K562 (cell line): ENCODE results near the gene CHML. TPM values are rescaled to one million over a fixed set of nuclear protein-coding genes. Genes with fewer than 3 reads are reported as not detected.

ENCODE experiments used
- CCNT2 ChIP-seq: IDR thresholded peaks from 2 replicates; pipeline ENCODE4 v1.6.1; 2011; ENCODE audit warnings: borderline replicate concordance, low read depth, mild to moderate bottlenecking, moderate library complexity, mixed read lengths, low read length; ENCODE audit not compliant: insufficient read length; ENCODE audit errors: extremely low read depth
- NCOR1 ChIP-seq: fragments of 450-650 bp; IDR thresholded peaks from 2 replicates; pipeline ENCODE4 v1.6.1; 2016; ENCODE audit warnings: mild to moderate bottlenecking, moderate library complexity
- TAL1 ChIP-seq: fragments of 450-650 bp; IDR thresholded peaks from 2 replicates; pipeline ENCODE4 v1.6.1; 2016; ENCODE audit warnings: mild to moderate bottlenecking
- polyA plus RNA-seq, 8 experiments: library from polyadenylated mRNA; depleted of rRNA in 4 of 8; stranded (reverse) in 5 of 8; unstranded in 3 of 8; fragments of >200 nt; fragmentation: Nextera tagmentation in 2 of 8; fragmentation: Illumina TruSeq in 1 of 8; extraction: Ambion mirVana in 2 of 8; extraction: Trizol in 1 of 8; gene quantifications; 2 replicates each; pipeline versions ENCODE4 v1.2.1 to v1.2.3, GENCODE V29; 2011 to 2014; ENCODE audit warnings: inconsistent platforms in 1 of 8, missing spikeins in 1 of 8
- total RNA-seq, 7 experiments: library from RNA; depleted of rRNA in 6 of 7; stranded (reverse); fragments of >200 nt in 6 of 7; fragmentation: Illumina TruSeq in 2 of 7; extraction: Trizol in 2 of 7; gene quantifications; 2 replicates each; pipeline versions ENCODE4 v1.2.1 to v1.2.3, GENCODE V29; 2011 to 2021; ENCODE audit warnings: low replicate concordance in 1 of 7
- TF ChIP-seq, protein P1 (sequence below), 2 experiments: fragments of 450-650 bp in 1 of 2; sonication (generic) in 1 of 2; formaldehyde crosslinking in 1 of 2; IDR thresholded peaks; 2 replicates each; pipeline versions ENCODE4 v1.7.1 to v1.9.0; 2016 to 2022; ENCODE audit warnings: inconsistent platforms in 1 of 2, mild to moderate bottlenecking in 1 of 2, missing genetic modification reagents in 1 of 2
- TF ChIP-seq, protein P2 (sequence below): fragments of 150-350 bp; IDR thresholded peaks from 2 replicates; pipeline ENCODE4 v1.6.1; 2014; ENCODE audit warnings: low read depth, mild to moderate bottlenecking, low read length, borderline replicate concordance
- TF ChIP-seq, protein P3 (sequence below): fragments of 250-450 bp; sonication (Bioruptor Pico); IDR thresholded peaks from 2 replicates; pipeline ENCODE4 v1.4.0; 2020

Gene CHML
- total and polyA plus RNA-seq, 9 of the 15 experiments (the other 6 are each of a cell fraction or from before 2014, with no cell fraction given): 13.0 to 88.3 (median 62.8) TPM

DNA sequence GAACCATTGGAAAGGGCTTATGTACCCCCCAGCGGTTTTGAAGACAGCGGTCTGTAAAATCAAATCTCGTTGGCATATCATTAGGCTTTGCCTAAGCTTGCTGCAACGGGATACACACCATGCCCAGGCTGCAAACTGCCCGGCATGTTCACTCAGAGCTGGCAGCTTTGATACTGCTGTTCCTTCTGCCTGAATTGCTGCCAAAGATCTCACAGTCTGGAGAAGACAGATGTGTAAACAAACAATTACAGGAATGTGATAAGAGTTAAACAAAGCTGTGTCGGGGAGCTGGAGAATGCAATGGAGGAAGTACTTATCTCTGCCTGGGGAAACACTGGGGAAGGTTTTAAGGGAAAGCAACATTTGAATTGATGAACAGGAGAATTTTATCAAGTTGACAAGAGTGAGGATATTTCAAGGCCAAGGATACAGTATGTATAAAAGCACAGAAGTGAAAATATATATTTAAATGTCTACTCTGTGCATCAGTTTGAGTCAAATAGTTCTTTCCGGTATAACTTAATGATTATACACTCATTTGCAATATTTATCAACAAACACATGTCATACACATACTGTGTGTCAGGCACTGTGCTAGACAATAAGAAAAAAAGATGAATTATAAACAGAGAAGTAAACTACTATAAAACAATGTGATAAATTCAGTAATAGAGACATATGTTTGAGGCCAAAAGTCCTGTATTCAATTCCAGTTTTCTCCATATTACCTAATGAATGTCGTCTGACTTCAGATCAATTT is 29.9 kb downstream of the CHML start (continued):
- TF ChIP-seq, protein P1, sequence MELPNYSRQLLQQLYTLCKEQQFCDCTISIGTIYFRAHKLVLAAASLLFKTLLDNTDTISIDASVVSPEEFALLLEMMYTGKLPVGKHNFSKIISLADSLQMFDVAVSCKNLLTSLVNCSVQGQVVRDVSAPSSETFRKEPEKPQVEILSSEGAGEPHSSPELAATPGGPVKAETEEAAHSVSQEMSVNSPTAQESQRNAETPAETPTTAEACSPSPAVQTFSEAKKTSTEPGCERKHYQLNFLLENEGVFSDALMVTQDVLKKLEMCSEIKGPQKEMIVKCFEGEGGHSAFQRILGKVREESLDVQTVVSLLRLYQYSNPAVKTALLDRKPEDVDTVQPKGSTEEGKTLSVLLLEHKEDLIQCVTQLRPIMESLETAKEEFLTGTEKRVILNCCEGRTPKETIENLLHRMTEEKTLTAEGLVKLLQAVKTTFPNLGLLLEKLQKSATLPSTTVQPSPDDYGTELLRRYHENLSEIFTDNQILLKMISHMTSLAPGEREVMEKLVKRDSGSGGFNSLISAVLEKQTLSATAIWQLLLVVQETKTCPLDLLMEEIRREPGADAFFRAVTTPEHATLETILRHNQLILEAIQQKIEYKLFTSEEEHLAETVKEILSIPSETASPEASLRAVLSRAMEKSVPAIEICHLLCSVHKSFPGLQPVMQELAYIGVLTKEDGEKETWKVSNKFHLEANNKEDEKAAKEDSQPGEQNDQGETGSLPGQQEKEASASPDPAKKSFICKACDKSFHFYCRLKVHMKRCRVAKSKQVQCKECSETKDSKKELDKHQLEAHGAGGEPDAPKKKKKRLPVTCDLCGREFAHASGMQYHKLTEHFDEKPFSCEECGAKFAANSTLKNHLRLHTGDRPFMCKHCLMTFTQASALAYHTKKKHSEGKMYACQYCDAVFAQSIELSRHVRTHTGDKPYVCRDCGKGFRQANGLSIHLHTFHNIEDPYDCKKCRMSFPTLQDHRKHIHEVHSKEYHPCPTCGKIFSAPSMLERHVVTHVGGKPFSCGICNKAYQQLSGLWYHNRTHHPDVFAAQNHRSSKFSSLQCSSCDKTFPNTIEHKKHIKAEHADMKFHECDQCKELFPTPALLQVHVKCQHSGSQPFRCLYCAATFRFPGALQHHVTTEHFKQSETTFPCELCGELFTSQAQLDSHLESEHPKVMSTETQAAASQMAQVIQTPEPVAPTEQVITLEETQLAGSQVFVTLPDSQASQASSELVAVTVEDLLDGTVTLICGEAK (IDR thresholded peaks at IDR 0.05): peak; percentile 26; the same call in 1 of the 2 replicates
- TF ChIP-seq, protein P1 (CRISPR knock-in tag; IDR thresholded peaks at IDR 0.05): no peak
- TF ChIP-seq, protein P2, sequence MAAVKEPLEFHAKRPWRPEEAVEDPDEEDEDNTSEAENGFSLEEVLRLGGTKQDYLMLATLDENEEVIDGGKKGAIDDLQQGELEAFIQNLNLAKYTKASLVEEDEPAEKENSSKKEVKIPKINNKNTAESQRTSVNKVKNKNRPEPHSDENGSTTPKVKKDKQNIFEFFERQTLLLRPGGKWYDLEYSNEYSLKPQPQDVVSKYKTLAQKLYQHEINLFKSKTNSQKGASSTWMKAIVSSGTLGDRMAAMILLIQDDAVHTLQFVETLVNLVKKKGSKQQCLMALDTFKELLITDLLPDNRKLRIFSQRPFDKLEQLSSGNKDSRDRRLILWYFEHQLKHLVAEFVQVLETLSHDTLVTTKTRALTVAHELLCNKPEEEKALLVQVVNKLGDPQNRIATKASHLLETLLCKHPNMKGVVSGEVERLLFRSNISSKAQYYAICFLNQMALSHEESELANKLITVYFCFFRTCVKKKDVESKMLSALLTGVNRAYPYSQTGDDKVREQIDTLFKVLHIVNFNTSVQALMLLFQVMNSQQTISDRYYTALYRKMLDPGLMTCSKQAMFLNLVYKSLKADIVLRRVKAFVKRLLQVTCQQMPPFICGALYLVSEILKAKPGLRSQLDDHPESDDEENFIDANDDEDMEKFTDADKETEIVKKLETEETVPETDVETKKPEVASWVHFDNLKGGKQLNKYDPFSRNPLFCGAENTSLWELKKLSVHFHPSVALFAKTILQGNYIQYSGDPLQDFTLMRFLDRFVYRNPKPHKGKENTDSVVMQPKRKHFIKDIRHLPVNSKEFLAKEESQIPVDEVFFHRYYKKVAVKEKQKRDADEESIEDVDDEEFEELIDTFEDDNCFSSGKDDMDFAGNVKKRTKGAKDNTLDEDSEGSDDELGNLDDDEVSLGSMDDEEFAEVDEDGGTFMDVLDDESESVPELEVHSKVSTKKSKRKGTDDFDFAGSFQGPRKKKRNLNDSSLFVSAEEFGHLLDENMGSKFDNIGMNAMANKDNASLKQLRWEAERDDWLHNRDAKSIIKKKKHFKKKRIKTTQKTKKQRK: no peak
- peak; percentile 71 for TF ChIP-seq NCOR1
- peak; percentile 75 for TF ChIP-seq CCNT2
- TF ChIP-seq, protein P3, sequence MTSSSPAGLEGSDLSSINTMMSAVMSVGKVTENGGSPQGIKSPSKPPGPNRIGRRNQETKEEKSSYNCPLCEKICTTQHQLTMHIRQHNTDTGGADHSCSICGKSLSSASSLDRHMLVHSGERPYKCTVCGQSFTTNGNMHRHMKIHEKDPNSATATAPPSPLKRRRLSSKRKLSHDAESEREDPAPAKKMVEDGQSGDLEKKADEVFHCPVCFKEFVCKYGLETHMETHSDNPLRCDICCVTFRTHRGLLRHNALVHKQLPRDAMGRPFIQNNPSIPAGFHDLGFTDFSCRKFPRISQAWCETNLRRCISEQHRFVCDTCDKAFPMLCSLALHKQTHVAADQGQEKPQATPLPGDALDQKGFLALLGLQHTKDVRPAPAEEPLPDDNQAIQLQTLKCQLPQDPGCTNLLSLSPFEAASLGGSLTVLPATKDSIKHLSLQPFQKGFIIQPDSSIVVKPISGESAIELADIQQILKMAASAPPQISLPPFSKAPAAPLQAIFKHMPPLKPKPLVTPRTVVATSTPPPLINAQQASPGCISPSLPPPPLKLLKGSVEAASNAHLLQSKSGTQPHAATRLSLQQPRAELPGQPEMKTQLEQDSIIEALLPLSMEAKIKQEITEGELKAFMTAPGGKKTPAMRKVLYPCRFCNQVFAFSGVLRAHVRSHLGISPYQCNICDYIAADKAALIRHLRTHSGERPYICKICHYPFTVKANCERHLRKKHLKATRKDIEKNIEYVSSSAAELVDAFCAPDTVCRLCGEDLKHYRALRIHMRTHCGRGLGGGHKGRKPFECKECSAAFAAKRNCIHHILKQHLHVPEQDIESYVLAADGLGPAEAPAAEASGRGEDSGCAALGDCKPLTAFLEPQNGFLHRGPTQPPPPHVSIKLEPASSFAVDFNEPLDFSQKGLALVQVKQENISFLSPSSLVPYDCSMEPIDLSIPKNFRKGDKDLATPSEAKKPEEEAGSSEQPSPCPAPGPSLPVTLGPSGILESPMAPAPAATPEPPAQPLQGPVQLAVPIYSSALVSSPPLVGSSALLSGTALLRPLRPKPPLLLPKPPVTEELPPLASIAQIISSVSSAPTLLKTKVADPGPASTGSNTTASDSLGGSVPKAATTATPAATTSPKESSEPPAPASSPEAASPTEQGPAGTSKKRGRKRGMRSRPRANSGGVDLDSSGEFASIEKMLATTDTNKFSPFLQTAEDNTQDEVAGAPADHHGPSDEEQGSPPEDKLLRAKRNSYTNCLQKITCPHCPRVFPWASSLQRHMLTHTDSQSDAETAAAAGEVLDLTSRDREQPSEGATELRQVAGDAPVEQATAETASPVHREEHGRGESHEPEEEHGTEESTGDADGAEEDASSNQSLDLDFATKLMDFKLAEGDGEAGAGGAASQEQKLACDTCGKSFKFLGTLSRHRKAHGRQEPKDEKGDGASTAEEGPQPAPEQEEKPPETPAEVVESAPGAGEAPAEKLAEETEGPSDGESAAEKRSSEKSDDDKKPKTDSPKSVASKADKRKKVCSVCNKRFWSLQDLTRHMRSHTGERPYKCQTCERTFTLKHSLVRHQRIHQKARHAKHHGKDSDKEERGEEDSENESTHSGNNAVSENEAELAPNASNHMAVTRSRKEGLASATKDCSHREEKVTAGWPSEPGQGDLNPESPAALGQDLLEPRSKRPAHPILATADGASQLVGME (CRISPR knock-in tag): no peak
- TF ChIP-seq TAL1: peak; percentile 65
